HepG2 (cell line): Measurements from ENCODE around the gene TGFBRAP1. TPM values are rescaled to one million over a fixed set of nuclear protein-coding genes. Genes with fewer than 3 reads are reported as not detected.

Experiments used
- AKAP8 ChIP-seq: sonication (generic); formaldehyde crosslinking; IDR thresholded peaks from 2 replicates; pipeline ENCODE4 v1.5.1; 2020; ENCODE audit warnings: mild to moderate bottlenecking, missing genetic modification reagents
- ARNT2 ChIP-seq: sonication (generic); formaldehyde crosslinking; IDR thresholded peaks from 2 replicates; pipeline ENCODE4 v1.8.0; 2022; ENCODE audit warnings: mild to moderate bottlenecking, low read depth, missing genetic modification reagents, moderate library complexity
- ATF3 ChIP-seq: sonication (generic); formaldehyde crosslinking; IDR thresholded peaks from 2 replicates; pipeline ENCODE4 v1.4.0; 2020; ENCODE audit warnings: missing genetic modification reagents
- BORCS8-MEF2B ChIP-seq: sonication (generic); formaldehyde crosslinking; IDR thresholded peaks from 2 replicates; pipeline ENCODE4 v1.8.0; 2022; ENCODE audit warnings: mild to moderate bottlenecking, missing genetic modification reagents
- FOXO1 ChIP-seq: sonication (generic); formaldehyde crosslinking; IDR thresholded peaks from 2 replicates; pipeline ENCODE4 v1.4.0; 2020; ENCODE audit warnings: missing genetic modification reagents
- MED1 ChIP-seq: sonication (generic); formaldehyde crosslinking; IDR thresholded peaks from 2 replicates; pipeline ENCODE4 v1.4.0; 2020; ENCODE audit warnings: missing genetic modification reagents
- MYC ChIP-seq: sonication (generic); formaldehyde crosslinking; IDR thresholded peaks from 2 replicates; pipeline ENCODE4 v1.9.0; 2021; ENCODE audit warnings: missing genetic modification reagents, borderline replicate concordance
- RBFOX2 ChIP-seq: fragments of 200-400 bp; formaldehyde crosslinking; IDR thresholded peaks from 2 replicates; pipeline ENCODE4 v1.6.1; 2017; ENCODE audit warnings: low read depth, mild to moderate bottlenecking, low read length
- SNAPC2 ChIP-seq: sonication (generic); formaldehyde crosslinking; IDR thresholded peaks from 2 replicates; pipeline ENCODE4 v1.8.1; 2022; ENCODE audit warnings: mild to moderate bottlenecking, missing genetic modification reagents
- TFAP4 ChIP-seq: sonication (generic); IDR thresholded peaks from 2 replicates; pipeline ENCODE4 v1.6.1; 2016; ENCODE audit warnings: low read depth, borderline replicate concordance
- TGIF2 ChIP-seq: IDR thresholded peaks from 2 replicates; pipeline ENCODE4 v1.6.1; 2016; ENCODE audit warnings: control low read depth, missing compliant biosample characterization
- XRCC5 ChIP-seq: fragments of 200-400 bp; formaldehyde crosslinking; optimal IDR thresholded peaks from 2 replicates; pipeline ENCODE3; 2017; ENCODE audit warnings: mild to moderate bottlenecking, low read length
- ZBTB38 ChIP-seq: sonication (generic); formaldehyde crosslinking; IDR thresholded peaks from 2 replicates; pipeline ENCODE4 v1.5.1; 2020; ENCODE audit warnings: mild to moderate bottlenecking, missing genetic modification reagents
- ZFP90 ChIP-seq: sonication (generic); formaldehyde crosslinking; IDR thresholded peaks from 2 replicates; pipeline ENCODE4 v1.8.0; 2022; ENCODE audit warnings: missing genetic modification reagents, mild to moderate bottlenecking, inconsistent platforms, borderline replicate concordance
- ZNF142 ChIP-seq: sonication (generic); formaldehyde crosslinking; IDR thresholded peaks from 2 replicates; pipeline ENCODE4 v1.4.0; 2020; ENCODE audit warnings: missing genetic modification reagents
- ZNF205 ChIP-seq: IDR thresholded peaks from 2 replicates; pipeline ENCODE4 v1.6.1; 2018; ENCODE audit warnings: missing biosample characterization, missing genetic modification reagents
- ZNF431 ChIP-seq: sonication (generic); formaldehyde crosslinking; IDR thresholded peaks from 2 replicates; pipeline ENCODE4 v1.9.0; 2022; ENCODE audit warnings: missing genetic modification reagents, low read depth, mild to moderate bottlenecking, borderline replicate concordance
- ZNF44 ChIP-seq: sonication (generic); formaldehyde crosslinking; IDR thresholded peaks from 2 replicates; pipeline ENCODE4 v1.5.1; 2020; ENCODE audit warnings: mild to moderate bottlenecking, missing genetic modification reagents
- ZNF570 ChIP-seq: sonication (generic); formaldehyde crosslinking; IDR thresholded peaks from 2 replicates; pipeline ENCODE4 v1.4.0; 2020; ENCODE audit warnings: mild to moderate bottlenecking, missing genetic modification reagents, borderline replicate concordance
- ZNF607 ChIP-seq: sonication (generic); formaldehyde crosslinking; IDR thresholded peaks from 2 replicates; pipeline ENCODE4 v1.5.1; 2020; ENCODE audit warnings: missing genetic modification reagents, mild to moderate bottlenecking, borderline replicate concordance
- ZNF724P ChIP-seq: sonication (generic); formaldehyde crosslinking; IDR thresholded peaks from 2 replicates; pipeline ENCODE4 v1.8.0; 2022; ENCODE audit warnings: missing genetic modification reagents, borderline replicate concordance
- polyA plus RNA-seq, 8 experiments: library from polyadenylated mRNA; depleted of rRNA in 3 of 8; stranded (reverse) in 7 of 8; unstranded in 1 of 8; fragments of >200 nt; fragmentation: Illumina TruSeq in 4 of 8; extraction: Trizol in 4 of 8; gene quantifications; 2 replicates each; pipeline versions ENCODE4 v1.2.1 to v1.2.3, GENCODE V29; 2011 to 2016; ENCODE audit warnings: low read depth in 4 of 8, missing spikeins in 1 of 8, mixed read lengths in 1 of 8; ENCODE audit not compliant: insufficient read depth in 1 of 8
- total RNA-seq, 5 experiments: library from RNA; depleted of rRNA; stranded (reverse); fragments of >200 nt; fragmentation: Illumina TruSeq; extraction: Trizol; gene quantifications; 2 replicates each; pipeline ENCODE4 v1.2.3, GENCODE V29; 2016; ENCODE audit warnings: low read depth in 1 of 5

The TGFBRAP1 gene
- total and polyA plus RNA-seq, 2 of the 13 experiments (the other 11 are each of a cell fraction or from before 2014, with no cell fraction given), result 12.7 to 22.9 TPM

- TF ChIP-seq ZNF142 (CRISPR knock-in tag) (peak; percentile 71; the same call in 1 of the 2 replicates), XRCC5 (no peak), AKAP8 (CRISPR knock-in tag) (no peak), BORCS8-MEF2B (CRISPR knock-in tag) (peak; percentile 92), ZNF570 (CRISPR knock-in tag) (peak; percentile 98; the same call in 1 of the 2 replicates), ZNF431 (CRISPR knock-in tag) (peak; percentile 82), TFAP4 (peak; percentile 43; the same call in 1 of the 2 replicates), MYC (peak; percentile 91), ARNT2 (CRISPR knock-in tag) (peak; percentile 24; the same call in 1 of the 2 replicates), ZNF44 (CRISPR knock-in tag) (0 out of 2 replicates have a peak, but pooled peaks have one; percentile 60), ZFP90 (CRISPR knock-in tag) (0 out of 2 replicates have a peak, but pooled peaks have one; percentile 56), ATF3 (CRISPR knock-in tag) (0 out of 2 replicates have a peak, but pooled peaks have one; percentile 5), RBFOX2 (no peak), FOXO1 (CRISPR knock-in tag) (peak; percentile 53; the same call in 1 of the 2 replicates), ZNF724P (CRISPR knock-in tag) (0 out of 2 replicates have a peak, but pooled peaks have one; percentile 38), MED1 (CRISPR knock-in tag) (peak; percentile 70), SNAPC2 (CRISPR knock-in tag) (0 out of 2 replicates have a peak, but pooled peaks have one; percentile 79), TGIF2 (peak; percentile 85), ZBTB38 (CRISPR knock-in tag) (peak; percentile 57; the same call in 1 of the 2 replicates), ZNF205 (no peak; the same call in 1 of the 2 replicates), ZNF607 (CRISPR knock-in tag) (peak; percentile 80; the same call in 1 of the 2 replicates)
Measured at GRCh38 chr2:105328281-105329196, 996 bp downstream of the TGFBRAP1 start (continued).
